Posterior cingulate gyrus (tissue), 11 donors: ENCODE data around the gene AAK1.

Source experiments
- DNase-seq, 10 donors: peaks; one replicate each; pipeline versions ENCODE4 v3.0.0 to v3.0.0-alpha.2; 2020 to 2021; ENCODE audit warnings: mixed read lengths in 3 of 10
- intact Hi-C: fragments of 100-400 bp; cut with DNase I; formaldehyde crosslinking; loops from one replicate; pipeline ENCODE4 v1.15.1; 2023

AAK1 gene

DNA sequence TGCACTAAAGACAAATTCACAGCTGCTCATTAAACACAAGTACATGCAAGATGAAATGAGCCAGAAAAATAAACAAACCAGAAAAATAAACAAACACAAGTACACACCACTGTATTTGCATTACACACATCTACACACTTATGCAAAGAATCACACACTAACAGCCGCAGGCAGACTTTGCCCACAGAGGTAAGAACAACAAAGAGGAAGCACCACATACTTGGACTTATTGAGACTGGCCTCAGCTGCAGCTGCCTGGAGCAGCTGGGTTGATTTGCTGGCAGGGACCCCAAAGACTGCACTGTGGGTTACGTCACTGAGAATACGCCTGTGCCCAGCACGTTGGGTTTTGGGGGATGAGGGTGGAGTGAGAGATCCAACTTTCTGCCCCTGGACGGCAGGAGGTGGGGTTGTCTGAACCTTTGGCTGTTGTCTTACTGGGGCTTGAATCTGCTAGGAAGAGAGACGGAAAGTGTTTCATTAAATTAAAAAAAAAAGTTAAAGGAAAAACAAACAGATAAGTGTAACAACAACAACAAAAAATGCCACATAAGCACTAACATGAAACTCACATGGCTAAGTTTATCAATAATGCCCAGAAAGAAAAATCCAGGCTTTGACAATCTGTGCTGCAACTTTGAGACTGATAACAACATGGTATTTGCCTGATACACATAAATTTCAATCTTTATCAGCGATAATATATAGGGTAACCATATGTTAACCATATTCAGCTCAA, 134.4 kb downstream of the AAK1 start:
- intact Hi-C loops = loop anchor here (10.0 kb wide), 1 partner anchor 64 kb away; no protein-coding TSS in a partner anchor

DNA sequence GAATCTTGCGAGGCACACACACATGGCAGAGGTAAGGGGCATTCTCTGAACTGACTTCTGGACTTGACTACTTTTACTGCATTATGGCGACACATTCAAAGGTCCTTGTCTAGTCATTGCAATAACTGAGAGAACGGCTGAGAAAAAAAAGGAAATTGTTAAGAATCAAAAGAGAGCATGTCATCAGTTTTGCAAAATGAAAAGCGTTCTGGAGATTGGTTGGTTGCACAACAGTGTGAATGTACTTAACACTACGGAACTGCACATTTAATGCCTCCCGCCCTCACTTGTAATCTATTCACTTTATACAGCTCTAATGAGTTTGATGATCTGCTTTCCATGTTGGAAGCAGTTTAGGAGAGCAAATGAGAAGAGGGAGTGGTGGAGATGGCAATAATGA, 137.8 kb downstream of the AAK1 start:
- no peak for DNase-seq
- intact Hi-C loops = loop anchor here (10.0 kb wide), 1 partner anchor 61 kb away; no protein-coding TSS in a partner anchor

More for the DNA sequence above, 134.4 kb downstream of the AAK1 start:
- peak in 8 of 10 donors; percentile 19 to 95 (median 60) for DNase-seq

GRCh38 chr2:69501301-69501700, 142.2 kb downstream of the AAK1 start:
- intact Hi-C loops = loop anchor here (10.0 kb wide), 1 partner anchor 56 kb away; no protein-coding TSS in a partner anchor
- no peak for DNase-seq

DNA sequence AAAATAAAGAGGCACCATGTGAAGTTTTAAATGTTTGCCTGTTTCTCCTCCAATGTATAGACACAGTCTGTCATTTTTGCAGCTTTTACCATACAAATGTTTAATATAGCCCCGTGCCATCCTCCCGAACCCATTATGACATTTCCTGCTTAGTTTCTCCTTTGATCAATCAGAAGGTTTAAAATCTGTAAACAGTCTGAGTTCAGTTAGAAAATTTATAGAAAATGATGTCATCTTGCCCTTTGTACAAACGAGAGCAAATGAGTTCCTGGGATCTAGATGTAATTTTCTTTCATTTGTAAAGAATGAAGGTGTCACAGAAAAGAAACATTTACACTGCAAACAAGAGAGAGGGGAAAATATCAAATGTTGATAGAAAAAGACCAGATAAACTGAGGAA, 143.6 kb downstream of the AAK1 start:
- no peak for DNase-seq
- intact Hi-C loops = loop anchor here (10.0 kb wide), 1 partner anchor 55 kb away; no protein-coding TSS in a partner anchor

DNA sequence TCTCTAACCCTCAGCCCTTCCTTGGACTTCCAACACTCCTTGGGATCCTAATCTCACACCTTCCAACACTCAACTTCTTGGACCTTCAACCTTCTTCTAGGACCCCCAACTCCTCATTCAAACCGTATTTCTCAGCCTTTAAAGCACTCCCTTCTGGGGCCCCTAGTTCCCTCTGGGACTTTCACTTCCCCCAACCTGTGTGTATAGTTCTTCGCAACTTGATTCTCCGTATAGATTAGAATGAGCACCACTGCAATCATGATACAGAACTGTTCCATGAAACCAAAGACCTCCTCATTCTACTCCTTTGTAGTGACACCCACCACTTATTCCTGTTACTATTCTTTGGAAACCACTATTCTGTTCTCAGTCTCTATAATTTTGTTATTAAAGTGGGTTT, 144.3 kb downstream of the AAK1 start:
- DNase-seq = no peak
- intact Hi-C loops = no loop called here

GRCh38 chr2:69495861-69496260, 147.7 kb downstream of the AAK1 start:
- intact Hi-C loops = no loop called here
- DNase-seq = no peak

- DNase-seq = no peak
- intact Hi-C loops = no loop called here
Measured at GRCh38 chr2:69495008-69495407, 148.5 kb downstream of the AAK1 start.

DNA sequence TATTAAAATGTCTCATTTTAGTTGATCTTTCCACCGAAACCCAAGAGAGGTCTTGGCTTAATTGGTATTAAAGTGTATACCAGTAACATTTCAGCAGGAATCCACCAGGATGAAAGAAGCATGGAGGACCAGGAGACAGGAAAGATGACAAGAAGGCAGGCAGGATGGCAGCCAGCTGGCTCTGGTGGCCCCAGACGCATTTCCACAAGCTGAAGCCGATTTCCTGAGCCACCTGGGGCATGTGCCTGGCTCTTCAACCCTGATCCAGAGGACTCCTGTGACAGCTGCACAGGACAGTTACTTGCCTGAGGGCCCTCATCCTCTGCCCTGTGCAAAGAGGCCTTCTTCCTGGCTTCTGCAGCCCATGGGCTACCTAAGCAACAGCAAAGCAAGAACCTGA, 149.4 kb downstream of the AAK1 start:
- intact Hi-C loops = no loop called here
- DNase-seq = no peak

GRCh38 chr2:69493268-69493667, 150.3 kb downstream of the AAK1 start:
- DNase-seq = peak in 9 of 10 donors; percentile 37 to 93 (median 51)
- intact Hi-C loops = no loop called here

GRCh38 chr2:69491864-69492263, 151.7 kb downstream of the AAK1 start:
- intact Hi-C loops = no loop called here
- no peak for DNase-seq

DNA sequence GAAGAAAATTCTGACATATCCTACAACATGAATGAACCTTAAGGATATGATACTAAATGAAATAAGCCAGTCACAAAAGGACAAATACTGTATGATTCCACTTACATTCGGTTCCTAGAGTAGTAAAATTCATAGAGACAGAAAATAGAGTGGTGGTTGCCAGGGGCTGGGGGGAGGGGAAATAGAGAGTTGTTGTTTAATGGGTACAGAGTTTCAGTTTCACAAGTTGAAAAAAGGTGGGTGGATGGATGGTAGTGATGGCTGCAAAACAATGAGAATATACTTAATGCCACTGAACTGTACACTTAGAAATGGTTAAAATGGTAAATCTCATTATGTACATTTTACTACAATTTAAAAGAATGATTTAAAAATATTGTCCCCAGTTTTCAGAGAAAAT, 153.1 kb downstream of the AAK1 start:
- DNase-seq = no peak
- intact Hi-C loops = no loop called here

DNA sequence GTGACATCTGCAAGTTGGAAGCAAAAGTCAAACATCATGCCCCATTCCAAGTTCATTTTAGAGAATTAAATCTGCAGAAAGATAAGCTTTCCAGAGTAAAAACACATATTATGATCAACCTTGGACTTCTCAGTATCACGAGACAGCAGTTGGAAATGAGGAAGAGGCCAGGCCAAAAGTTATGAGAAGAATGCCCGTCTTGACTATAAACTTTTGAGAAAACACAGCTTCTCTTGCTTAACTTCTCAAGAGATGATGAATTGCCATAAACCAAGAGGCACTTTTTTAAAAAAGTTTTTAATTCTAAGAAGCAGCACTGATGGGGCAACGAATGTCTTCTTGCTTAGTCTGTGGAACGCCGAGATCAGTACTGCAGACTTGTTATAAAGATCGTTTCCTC, 153.7 kb downstream of the AAK1 start:
- intact Hi-C loops = no loop called here
- DNase-seq = no peak

- intact Hi-C loops = no loop called here
- DNase-seq = no peak
Measured at GRCh38 chr2:69483696-69484095, 159.8 kb downstream of the AAK1 start.

- DNase-seq = no peak
Measured at GRCh38 chr2:69483024-69483423, 160.5 kb downstream of the AAK1 start.

GRCh38 chr2:69482471-69482870, 161.1 kb downstream of the AAK1 start:
- intact Hi-C loops = no loop called here
- DNase-seq = no peak

More at GRCh38 chr2:69483024-69483423, 160.5 kb downstream of the AAK1 start:
- intact Hi-C loops = no loop called here

GRCh38 chr2:69481421-69481820, 162.1 kb downstream of the AAK1 start:
- no peak for DNase-seq
- intact Hi-C loops = no loop called here

GRCh38 chr2:69477627-69478026, 165.9 kb downstream of the AAK1 start:
- no peak for DNase-seq
- intact Hi-C loops = no loop called here

DNA sequence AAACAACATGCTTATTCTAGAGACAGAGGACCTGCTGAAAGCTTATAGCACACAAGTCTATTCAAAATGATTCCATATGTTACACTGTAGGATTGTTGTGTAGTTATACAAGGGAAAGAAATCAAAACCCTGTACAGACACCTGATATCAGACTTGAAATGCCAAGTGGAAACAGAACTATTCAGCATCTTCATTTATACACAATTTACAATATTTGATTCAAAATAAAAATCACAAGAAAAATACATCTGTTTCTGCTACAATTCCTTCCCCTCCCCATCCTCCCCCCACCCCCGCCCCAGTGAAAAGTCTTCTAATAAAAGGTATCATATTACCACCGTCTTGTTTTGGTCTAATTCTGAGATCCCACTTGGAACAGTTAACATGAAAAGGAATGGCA, 168.9 kb downstream of the AAK1 start:
- no peak for DNase-seq
- intact Hi-C loops = no loop called here

- intact Hi-C loops = no loop called here
- DNase-seq = no peak
Measured at GRCh38 chr2:69471793-69472192, 171.7 kb downstream of the AAK1 start.

- intact Hi-C loops = no loop called here
- no peak for DNase-seq
Measured at GRCh38 chr2:69470911-69471310, 172.6 kb downstream of the AAK1 start.

DNA sequence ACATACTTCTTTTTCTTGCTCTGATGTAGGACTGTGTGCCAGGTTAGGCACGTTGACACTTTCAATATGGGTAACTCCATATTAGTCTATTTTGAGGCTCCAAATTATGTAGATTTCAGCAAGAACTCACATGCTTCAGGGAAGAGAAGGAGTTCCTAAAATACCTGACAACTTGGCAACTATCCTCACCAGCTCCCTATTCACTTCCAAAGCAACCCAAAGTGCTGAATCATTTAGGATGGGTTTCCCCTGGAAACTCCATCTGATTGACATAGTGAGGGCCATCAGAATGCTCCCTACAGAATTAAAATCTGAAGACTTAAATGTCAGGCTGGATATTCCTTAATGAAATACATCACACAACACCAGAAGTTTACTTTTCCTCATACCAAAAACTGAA, 173.8 kb downstream of the AAK1 start:
- intact Hi-C loops = no loop called here
- no peak for DNase-seq

DNA sequence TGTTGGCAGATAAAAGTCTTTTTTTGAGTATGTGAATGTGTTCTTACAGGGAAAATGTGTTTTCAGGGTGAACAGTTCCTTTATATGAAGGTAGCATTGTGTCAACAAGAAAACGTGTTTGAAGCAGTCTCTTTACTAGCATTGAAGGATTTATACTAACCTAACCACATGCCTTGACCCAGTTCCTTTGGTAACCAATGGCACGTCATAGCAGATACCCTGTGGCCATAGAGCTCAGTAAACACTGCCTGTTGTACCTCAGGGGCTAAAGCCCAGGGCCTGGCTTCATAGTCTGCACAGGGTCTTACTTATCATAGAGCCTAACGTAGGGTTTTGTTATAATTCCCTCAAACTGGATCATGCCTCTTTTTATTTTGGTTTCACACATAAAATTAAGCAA, 174.2 kb downstream of the AAK1 start:
- intact Hi-C loops = no loop called here
- DNase-seq = no peak
